Stimulated activated CD4-positive, alpha-beta T cell treated with anti-CD3 and anti-CD28 coated beads, Interleukin-4, amount 100 ng/mL, for 1 hour (primary cell): Measurements from ENCODE around the gene FICD.
A peak's percentile ranks its signal among the peaks of the same experiment; 100 is the strongest.
"Not testable (repeated sequence)": the region's sequence is repeated elsewhere in the genome, so short reads cannot be mapped to it uniquely, and the experiment has no call there.

Source experiments
- DNase-seq: peaks from one replicate; pipeline ENCODE4 v3.0.0-alpha.2; 2020

FICD gene

DNA sequence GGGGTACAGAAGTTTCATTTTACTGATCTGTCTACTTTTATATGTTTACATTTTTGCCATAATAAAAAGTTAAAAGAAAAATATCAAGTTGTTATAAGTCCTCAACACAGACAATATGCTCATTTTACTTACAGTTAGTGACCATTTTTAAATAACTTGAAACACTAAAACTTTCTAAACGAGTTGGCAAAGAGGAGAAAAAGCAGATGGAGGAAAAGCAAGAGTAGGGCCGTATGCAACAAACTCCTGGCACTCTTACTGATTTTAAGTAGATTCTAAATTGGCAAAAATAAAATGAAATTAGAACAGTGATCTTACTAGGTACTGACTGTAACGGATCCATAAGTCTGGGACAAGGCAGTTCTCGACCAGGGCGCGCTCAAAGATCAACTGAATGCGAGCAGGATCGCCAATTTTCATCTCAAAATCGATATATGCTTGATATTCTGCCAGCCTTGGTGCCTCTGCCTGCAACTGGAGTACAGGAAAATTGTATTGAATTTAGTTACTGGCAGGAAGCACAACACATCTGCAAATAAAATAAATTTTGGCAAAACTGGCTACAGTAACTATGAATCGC is 23.6 kb downstream of the FICD start:
- DNase-seq: no peak

GRCh38 chr12:108542320-108542719 is 27.2 kb downstream of the FICD start:
- no peak for DNase-seq

- no peak for DNase-seq
Observed at GRCh38 chr12:108543652-108544051, 28.6 kb downstream of the FICD start.

- no peak for DNase-seq
Observed at GRCh38 chr12:108547686-108548085, 32.6 kb downstream of the FICD start.

GRCh38 chr12:108548954-108549521 is 34.0 kb downstream of the FICD start:
- DNase-seq: no peak

DNA sequence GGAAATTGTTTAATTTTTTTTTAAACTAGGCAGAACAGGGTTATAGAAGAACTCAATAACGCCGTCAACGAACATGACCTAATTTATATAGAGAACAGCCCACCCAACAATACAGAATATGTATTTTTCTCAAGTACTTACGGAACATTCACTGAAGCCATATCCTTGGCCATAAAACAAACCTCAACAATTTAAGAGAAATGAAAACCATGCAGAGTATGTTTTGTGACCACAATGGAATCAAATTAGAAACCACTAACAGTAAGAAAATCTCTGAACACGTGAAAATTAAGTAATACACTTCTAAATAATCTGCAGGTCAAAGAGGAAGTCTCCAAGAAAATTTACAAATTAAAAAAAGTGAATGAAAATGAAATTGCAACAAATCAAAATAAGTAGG is 36.5 kb downstream of the FICD start:
- DNase-seq: no peak

DNA sequence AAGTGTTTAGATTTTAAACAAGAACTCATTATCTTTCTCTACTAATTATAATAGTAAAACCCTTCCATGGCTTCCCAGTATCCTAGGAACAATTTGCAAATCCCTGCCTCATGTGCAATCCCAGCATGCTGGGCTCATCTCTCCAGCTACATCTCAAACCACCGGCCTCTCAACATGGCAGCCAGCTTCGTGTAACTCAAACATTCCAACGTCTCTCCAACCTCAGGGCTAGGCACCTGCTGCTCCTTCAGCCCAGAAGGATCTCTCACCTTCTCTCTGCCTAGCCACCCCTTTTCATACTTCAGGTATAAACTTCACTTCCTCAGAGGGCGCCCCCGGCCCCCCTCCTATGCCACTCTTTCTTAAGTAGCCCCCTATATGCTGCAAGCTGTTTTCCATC is 38.7 kb downstream of the FICD start:
- DNase-seq: no peak

- DNase-seq: not testable (repeated sequence)
Observed at GRCh38 chr12:108555383-108555782, 40.3 kb downstream of the FICD start.

- no peak for DNase-seq
Observed at GRCh38 chr12:108559007-108559655, 44.1 kb downstream of the FICD start.

- DNase-seq: no peak
Observed at GRCh38 chr12:108559748-108560147, 44.7 kb downstream of the FICD start.

GRCh38 chr12:108560321-108560721 is 45.2 kb downstream of the FICD start:
- no peak for DNase-seq

DNA sequence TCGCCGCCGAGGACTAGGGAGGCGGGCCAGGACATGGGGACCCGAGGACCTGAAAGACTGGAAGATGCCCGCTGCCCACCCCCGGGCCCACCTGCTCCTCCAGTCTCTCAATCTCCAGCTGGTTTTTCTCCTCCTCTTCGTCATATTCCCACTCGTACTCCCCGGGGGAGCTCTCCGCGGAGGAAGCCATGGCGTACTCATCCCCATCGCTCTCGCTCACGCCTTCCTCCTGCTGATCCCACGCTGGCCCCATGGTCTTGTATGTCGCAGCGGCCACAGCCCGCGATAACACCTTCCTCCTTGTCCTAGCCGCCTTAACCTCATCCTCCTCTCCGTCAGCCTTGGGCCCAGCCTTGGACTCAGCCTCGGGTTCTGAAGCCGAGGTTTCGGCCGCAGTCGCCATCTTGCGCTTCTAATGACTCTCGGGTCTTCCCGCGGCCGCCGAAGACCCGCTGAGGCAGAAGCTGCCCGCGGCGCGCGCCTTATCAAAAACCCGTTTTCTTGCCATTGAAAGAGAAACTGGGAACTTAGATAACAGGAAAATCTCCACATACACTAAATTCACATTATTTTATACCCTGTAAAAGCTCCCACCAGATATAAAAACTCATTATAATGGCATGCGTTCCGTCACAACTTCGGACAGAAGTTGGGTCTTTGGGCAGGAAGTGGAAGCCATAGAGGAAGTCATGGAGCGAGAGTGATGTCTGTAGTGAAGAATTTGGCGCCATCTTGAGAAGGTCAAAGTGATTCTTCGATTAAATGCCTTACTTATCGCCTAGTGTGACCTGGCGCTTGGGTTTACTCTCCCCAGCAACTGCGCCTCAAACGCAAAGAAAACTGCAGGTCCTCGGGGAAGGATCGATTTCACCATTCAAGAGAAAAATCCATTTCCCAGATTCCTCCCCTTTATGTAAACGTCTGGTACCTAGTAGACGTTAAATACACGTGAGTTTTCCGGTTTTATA is 46.0 kb downstream of the FICD start, which contains the start of gene SART3:
TSS of gene SART3 (minus strand) at position 422 of the 968 bp plus-strand sequence. CDS start at position 403, 19 bp downstream.
- peak; percentile 82 for DNase-seq

DNA sequence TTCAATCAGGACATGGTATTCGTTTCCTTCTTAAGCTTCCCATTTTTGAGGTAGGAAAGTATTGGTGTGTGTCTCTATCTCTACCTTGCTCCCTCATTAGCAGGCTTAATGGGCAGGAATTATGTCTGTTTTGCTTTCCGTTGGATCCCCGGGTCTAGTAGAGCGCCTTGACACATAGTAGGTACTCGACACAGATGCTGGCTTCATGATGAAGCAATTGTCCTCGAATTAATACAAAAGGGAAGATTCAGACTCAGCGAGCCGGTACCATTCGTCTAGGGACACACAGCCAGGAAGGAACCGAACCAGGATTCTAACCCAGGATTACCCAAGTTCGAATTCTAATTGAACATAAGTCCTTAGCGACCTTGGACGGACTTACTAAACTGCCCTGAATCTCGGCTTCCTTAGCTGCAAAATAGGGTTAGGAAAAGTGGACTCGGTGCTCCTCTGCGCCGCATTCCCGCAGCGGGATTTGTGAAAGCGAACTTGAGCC is 46.8 kb downstream of the FICD start:
- no peak for DNase-seq

GRCh38 chr12:108562348-108563135 is 47.5 kb downstream of the FICD start, which contains the start of gene ISCU:
Gene ISCU, plus strand, starts transcription at chr12:108562596. Its CDS starts 27 bp downstream, at chr12:108562623.
- DNase-seq: peak; percentile 99

GRCh38 chr12:108563136-108563803 is 48.2 kb downstream of the FICD start:
- DNase-seq: peak; percentile 85

- no peak for DNase-seq
Observed at GRCh38 chr12:108563804-108564151, 48.7 kb downstream of the FICD start.

DNA sequence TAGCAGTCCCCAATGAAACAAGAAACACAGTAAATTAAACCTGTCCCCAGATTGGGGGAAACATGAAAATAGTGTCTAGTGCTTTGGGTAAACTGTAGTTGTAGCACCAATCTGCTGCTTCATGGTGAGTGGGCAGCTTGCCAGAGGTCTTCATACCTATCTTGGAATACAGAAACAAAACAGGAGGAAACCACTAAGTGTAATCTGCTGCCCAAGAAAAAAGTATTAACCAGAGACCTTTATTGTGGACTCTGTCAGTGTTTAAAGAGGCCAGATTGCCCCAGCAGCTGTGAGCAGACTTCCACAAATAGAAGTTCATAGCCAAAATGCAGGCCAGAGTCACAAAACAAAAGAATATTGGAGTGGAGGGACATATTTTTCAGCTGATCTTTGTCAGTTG is 49.6 kb downstream of the FICD start:
- DNase-seq: no peak

GRCh38 chr12:108565146-108565545 is 50.1 kb downstream of the FICD start:
- DNase-seq: no peak

GRCh38 chr12:108565976-108566375 is 50.9 kb downstream of the FICD start:
- peak; percentile 59 for DNase-seq

- DNase-seq: no peak
Observed at GRCh38 chr12:108566452-108566851, 51.4 kb downstream of the FICD start.
